ENCODE data around the gene ARCN1.

ARCN1 gene

GRCh38 chr11:118640332-118641154 lies 68.3 kb downstream of the ARCN1 start:
- no peak for DNase-seq
- Mint-ChIP-seq H3K4me3 (no peak overlapping the region), H3K36me3 (ENCODE audit: low read depth) (no peaks in the 10 kb centered on the region), H3K27ac (no peak overlapping the region), H3K27me3 (no peaks in the 10 kb centered on the region), H3K9me3 (no peaks in the 10 kb centered on the region), H3K4me1 (no peaks in the 10 kb centered on the region)
- no peak for ATAC-seq

GRCh38 chr11:118641397-118642019 lies 69.3 kb downstream of the ARCN1 start:
- Mint-ChIP-seq H3K4me1 (no peaks in the 10 kb centered on the region), H3K27ac (no peak overlapping the region), H3K4me3 (no peak overlapping the region), H3K36me3 (ENCODE audit: low read depth) (no peaks in the 10 kb centered on the region), H3K27me3 (no peaks in the 10 kb centered on the region), H3K9me3 (no peaks in the 10 kb centered on the region)
- no peak for ATAC-seq
- DNase-seq: no peak

GRCh38 chr11:118643142-118643994 lies 71.2 kb downstream of the ARCN1 start:
- no peak for DNase-seq
- no peak overlapping the region for H3K27ac Mint-ChIP-seq
- H3K4me1 Mint-ChIP-seq: no peaks in the 10 kb centered on the region

GRCh38 chr11:118643995-118644345 lies 71.8 kb downstream of the ARCN1 start:
- Mint-ChIP-seq H3K27ac (no peak overlapping the region), H3K9me3 (no peaks in the 10 kb centered on the region), H3K4me1 (no peaks in the 10 kb centered on the region), H3K27me3 (no peaks in the 10 kb centered on the region), H3K36me3 (ENCODE audit: low read depth) (no peaks in the 10 kb centered on the region), H3K4me3 (no peak overlapping the region)
- no peak for DNase-seq
- ATAC-seq: no peak

More at GRCh38 chr11:118643142-118643994, 71.2 kb downstream of the ARCN1 start:
- Mint-ChIP-seq H3K9me3 (no peaks in the 10 kb centered on the region), H3K27me3 (no peaks in the 10 kb centered on the region), H3K4me3 (no peak overlapping the region), H3K36me3 (ENCODE audit: low read depth) (no peaks in the 10 kb centered on the region)
- ATAC-seq: no peak

- H3K36me3 Mint-ChIP-seq (ENCODE audit: low read depth): no peaks in the 10 kb centered on the region
- no peaks in the 10 kb centered on the region for H3K27me3 Mint-ChIP-seq
- H3K4me1 Mint-ChIP-seq: no peaks in the 10 kb centered on the region
- no peaks in the 10 kb centered on the region for H3K9me3 Mint-ChIP-seq
- ATAC-seq (no peak), DNase-seq (no peak)
- no peak overlapping the region for H3K4me3 Mint-ChIP-seq
- H3K27ac Mint-ChIP-seq: no peak overlapping the region
Measured at GRCh38 chr11:118644496-118644895, 72.3 kb downstream of the ARCN1 start.

GRCh38 chr11:118645066-118645715 lies 73.0 kb downstream of the ARCN1 start:
- Mint-ChIP-seq H3K27ac (no peak overlapping the region), H3K4me3 (no peak overlapping the region), H3K9me3 (no peaks in the 10 kb centered on the region), H3K4me1 (no peaks in the 10 kb centered on the region), H3K36me3 (ENCODE audit: low read depth) (no peaks in the 10 kb centered on the region), H3K27me3 (no peaks in the 10 kb centered on the region)
- no peak for ATAC-seq
- DNase-seq: no peak

GRCh38 chr11:118646393-118646792 lies 74.2 kb downstream of the ARCN1 start:
- no peak overlapping the region for H3K4me3 Mint-ChIP-seq
- H3K27ac Mint-ChIP-seq: no peak overlapping the region

GRCh38 chr11:118648291-118648690 lies 76.1 kb downstream of the ARCN1 start:
- Mint-ChIP-seq H3K4me3 (no peak overlapping the region), H3K27ac (no peak overlapping the region), H3K27me3 (no peaks in the 10 kb centered on the region), H3K36me3 (ENCODE audit: low read depth) (no peaks in the 10 kb centered on the region), H3K4me1 (no peaks in the 10 kb centered on the region), H3K9me3 (no peaks in the 10 kb centered on the region)
- no peak for DNase-seq
- no peak for ATAC-seq

More at GRCh38 chr11:118646393-118646792, 74.2 kb downstream of the ARCN1 start:
- Mint-ChIP-seq H3K27me3 (no peaks in the 10 kb centered on the region), H3K9me3 (no peaks in the 10 kb centered on the region), H3K36me3 (ENCODE audit: low read depth) (no peaks in the 10 kb centered on the region), H3K4me1 (no peaks in the 10 kb centered on the region)
- DNase-seq (no peak), ATAC-seq (no peak)

- Mint-ChIP-seq H3K27ac (no peak overlapping the region), H3K4me1 (no peaks in the 10 kb centered on the region), H3K27me3 (no peaks in the 10 kb centered on the region), H3K36me3 (ENCODE audit: low read depth) (no peaks in the 10 kb centered on the region), H3K4me3 (no peak overlapping the region), H3K9me3 (no peaks in the 10 kb centered on the region)
- ATAC-seq (no peak), DNase-seq (no peak)
Measured at GRCh38 chr11:118649941-118650340, 77.7 kb downstream of the ARCN1 start.

- Mint-ChIP-seq H3K9me3 (no peaks in the 10 kb centered on the region), H3K27me3 (no peaks in the 10 kb centered on the region), H3K27ac (no peak overlapping the region), H3K36me3 (ENCODE audit: low read depth) (no peaks in the 10 kb centered on the region), H3K4me3 (no peak overlapping the region), H3K4me1 (no peaks in the 10 kb centered on the region)
- ATAC-seq (no peak), DNase-seq (no peak)
Measured at GRCh38 chr11:118650366-118650765, 78.2 kb downstream of the ARCN1 start.

- DNase-seq: no peak
- no peaks in the 10 kb centered on the region for H3K36me3 Mint-ChIP-seq (ENCODE audit: low read depth)
- no peaks in the 10 kb centered on the region for H3K4me1 Mint-ChIP-seq
- no peaks in the 10 kb centered on the region for H3K9me3 Mint-ChIP-seq
- no peaks in the 10 kb centered on the region for H3K27me3 Mint-ChIP-seq
- no peak for ATAC-seq
- no peak overlapping the region for H3K4me3 Mint-ChIP-seq
- no peak overlapping the region for H3K27ac Mint-ChIP-seq
Measured at GRCh38 chr11:118651820-118652219, 79.6 kb downstream of the ARCN1 start.

All from activated naive CD8-positive, alpha-beta T cell treated with anti-CD3 and anti-CD28 coated beads, Interleukin-2, amount 50 U/mL, for 24 hours (primary cell).